ENCODE measurements around the gene GRIN2D. TPM values are rescaled to one million over a fixed set of nuclear protein-coding genes. Genes with fewer than 3 reads are reported as not detected.

Gene GRIN2D
- total and polyA plus RNA-seq, 2 of the 8 experiments (the other 6 are each of a cell fraction or from before 2014, with no cell fraction given): 2.2 to 12.4 TPM

DNA sequence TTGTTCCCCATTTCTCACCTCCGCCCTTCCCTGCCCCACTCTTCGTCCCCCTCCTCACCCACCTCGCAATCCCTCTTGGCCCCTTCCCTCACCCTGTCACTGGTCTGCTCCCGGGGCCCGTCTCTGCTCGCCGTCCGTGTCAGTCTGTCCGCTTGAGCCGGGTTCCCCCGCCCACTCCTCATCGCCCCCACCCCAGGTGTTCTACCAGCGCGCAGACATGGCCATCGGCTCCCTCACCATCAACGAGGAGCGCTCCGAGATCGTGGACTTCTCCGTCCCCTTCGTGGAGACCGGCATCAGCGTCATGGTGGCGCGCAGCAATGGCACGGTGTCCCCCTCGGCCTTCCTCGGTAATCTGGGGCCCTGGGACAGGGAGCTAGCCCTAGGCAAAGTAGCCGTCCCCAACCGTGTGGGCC, 22.3 kb downstream of the GRIN2D start:
- no peak for FAIRE-seq
- Histone ChIP-seq H3K79me1 (ENCODE audit: low read depth, low read length) (peaks cover 3% of the 10 kb centered on the region; the same call in 1 of the 2 replicates), H3K18ac (ENCODE audit: extremely low read depth, low read length) (no peak overlapping the region), H2BK12ac (ENCODE audit: low read depth, low read length) (no peak overlapping the region), H4K8ac (ENCODE audit: extremely low read depth, insufficient read depth, low read length) (no peak overlapping the region; the same call in 1 of the 2 replicates), H2AK5ac (ENCODE audit: low read depth, low read length) (no peak overlapping the region; the same call in 1 of the 2 replicates), H4K5ac (ENCODE audit: insufficient read length, low read depth, low read length) (no peak overlapping the region), H2BK120ac (replicated peaks; ENCODE audit: low read depth, low read length) (no peak overlapping the region), H2BK20ac (ENCODE audit: low read length) (no peak overlapping the region), H4K91ac (replicated peaks; ENCODE audit: insufficient read length, low read length) (no peak overlapping the region), H3K4me3 (ENCODE audit: extremely low read depth in 1 of 4, insufficient read depth in 2 of 4, low read depth in 3 of 4, low read length in 4 of 4) (no peak overlapping the region), H2AFZ (ENCODE audit: low read length) (no peak overlapping the region), H3K79me2 (ENCODE audit: control insufficient read depth in 1 of 2, insufficient read depth in 2 of 2, low read length in 2 of 2) (no peaks in the 10 kb centered on the region), H2BK5ac (ENCODE audit: low read depth, low read length) (0 out of 2 replicates have a peak overlapping the region, but pooled peaks have one; percentile 5), H3K14ac (ENCODE audit: insufficient read length) (no peak overlapping the region), H4K20me1 (replicated peaks in 1 of 2; ENCODE audit: control insufficient read depth in 1 of 2, insufficient read depth in 2 of 2, low read length in 2 of 2) (peaks cover 0 to 1% of the 10 kb centered on the region in 2 experiments), H3K9me3 (ENCODE audit: insufficient read depth in 2 of 2, low read depth in 1 of 2, low read length in 1 of 2) (no peaks in the 10 kb centered on the region; a peak in 1 of 4 replicates), H3K27ac (ENCODE audit: low read depth, low read length) (no peak overlapping the region), H3K36me3 (ENCODE audit: control insufficient read depth in 2 of 4, insufficient read depth in 4 of 4, low read length in 3 of 4) (no peaks in the 10 kb centered on the region), H3K23ac (ENCODE audit: insufficient read length) (no peak overlapping the region), H2BK15ac (ENCODE audit: low read length) (peak overlapping the region; percentile 61; the same call in 1 of the 2 replicates), H3K4ac (replicated peaks; ENCODE audit: insufficient read length, low read depth, low read length) (no peak overlapping the region), H3K9ac (replicated peaks in 1 of 4; ENCODE audit: extremely low read depth in 1 of 4, low read depth in 3 of 4, low read length in 3 of 4) (no peak overlapping the region), H3K4me1 (replicated peaks in 1 of 4; ENCODE audit: control insufficient read depth in 3 of 4, insufficient read depth in 4 of 4, low read length in 3 of 4) (peaks cover 0 to 19% (median 8%) of the 10 kb centered on the region in 4 experiments; a peak in 5 of 7 replicates), H3K23me2 (ENCODE audit: low read depth, low read length) (peaks cover 4% of the 10 kb centered on the region; the same call in 1 of the 2 replicates), H3K27me3 (replicated peaks in 1 of 4; ENCODE audit: control insufficient read depth in 3 of 4, extremely low read depth in 1 of 4, insufficient read depth in 3 of 4, low read length in 3 of 4) (no peaks in the 10 kb centered on the region; a peak in 1 of 7 replicates), H3K56ac (replicated peaks; ENCODE audit: insufficient read length, low read depth, low read length) (no peak overlapping the region), H3K4me2 (ENCODE audit: insufficient read depth in 1 of 2, low read depth in 2 of 2, low read length in 2 of 2) (no peak overlapping the region; a peak in 1 of 4 replicates)
- POLR2A ChIA-PET (ENCODE audit: partially characterized antibody): interaction anchor here (2.5 kb wide), 1 partner anchor 15 kb away, joined by 14 read pairs; no protein-coding TSS in a partner anchor
- CTCF ChIA-PET (ENCODE audit: partially characterized antibody): no interaction called here
- DNase-seq (ENCODE audit: low read depth in 1 of 2, low spot score in 2 of 2): no peak
- 89% methylated on average over 17 of the region's 30 CpGs; no CpG with 5 or more reads in 1 of the 2 experiments for WGBS, 2 experiments (ENCODE audit: extremely low coverage in 1 of 2, insufficient coverage in 1 of 2, insufficient read length in 1 of 2, insufficient replicate concordance in 2 of 2, low coverage in 1 of 2, low lambda C conversion rate in 2 of 2, missing lambda C conversion rate in 1 of 2)
- TF ChIP-seq ASH2L (IDR thresholded peaks at IDR 0.05; ENCODE audit: low read length): no peak
- TF ChIP-seq KDM5A (IDR thresholded peaks at IDR 0.05; ENCODE audit: low read length): no peak
- no peak for TF ChIP-seq CBX8 (IDR thresholded peaks at IDR 0.05; ENCODE audit: borderline replicate concordance, low read depth, low read length)

All from H1 (cell line).